ENCODE results near the gene SMIM8.

The SMIM8 gene

DNA sequence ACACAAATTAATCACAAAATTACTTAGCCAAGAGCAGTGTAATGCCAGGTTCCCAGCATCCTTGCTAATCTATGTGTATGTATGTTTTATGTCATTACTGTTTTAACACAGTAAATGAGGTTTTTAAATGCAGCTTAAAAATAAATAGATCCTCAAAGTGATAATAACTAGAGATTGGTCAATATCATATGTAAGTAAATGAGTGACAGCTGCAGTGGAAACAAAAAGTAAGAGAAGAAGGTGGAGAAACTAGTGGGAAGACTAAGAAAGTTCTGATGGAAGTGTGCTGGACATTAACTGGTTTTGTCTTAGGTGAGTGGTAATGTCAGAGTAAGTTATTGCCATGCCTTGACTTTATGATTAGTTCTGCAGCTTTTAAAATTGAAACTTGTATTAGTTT, 8.6 kb downstream of the SMIM8 start:
- Histone ChIP-seq H3K4me2 (no peak overlapping the region), H3K4me3 (IDR thresholded peaks at IDR 0.05; ENCODE audit: insufficient read depth, low read depth, low read length) (no peak overlapping the region), H4K20me1 (ENCODE audit: insufficient read depth) (no peaks in the 10 kb centered on the region), H3K79me2 (ENCODE audit: insufficient read depth, low read depth) (no peaks in the 10 kb centered on the region), H3K4me1 (ENCODE audit: low read depth, poor library complexity, severe bottlenecking) (no peaks in the 10 kb centered on the region), H3K9ac (no peak overlapping the region), H3K27me3 (ENCODE audit: insufficient read depth, low read depth) (no peaks in the 10 kb centered on the region), H3K36me3 (ENCODE audit: insufficient read depth) (no peaks in the 10 kb centered on the region), H3K27ac (no peak overlapping the region), H2AFZ (ENCODE audit: low read depth) (no peak overlapping the region)
- TF ChIP-seq, protein P1, sequence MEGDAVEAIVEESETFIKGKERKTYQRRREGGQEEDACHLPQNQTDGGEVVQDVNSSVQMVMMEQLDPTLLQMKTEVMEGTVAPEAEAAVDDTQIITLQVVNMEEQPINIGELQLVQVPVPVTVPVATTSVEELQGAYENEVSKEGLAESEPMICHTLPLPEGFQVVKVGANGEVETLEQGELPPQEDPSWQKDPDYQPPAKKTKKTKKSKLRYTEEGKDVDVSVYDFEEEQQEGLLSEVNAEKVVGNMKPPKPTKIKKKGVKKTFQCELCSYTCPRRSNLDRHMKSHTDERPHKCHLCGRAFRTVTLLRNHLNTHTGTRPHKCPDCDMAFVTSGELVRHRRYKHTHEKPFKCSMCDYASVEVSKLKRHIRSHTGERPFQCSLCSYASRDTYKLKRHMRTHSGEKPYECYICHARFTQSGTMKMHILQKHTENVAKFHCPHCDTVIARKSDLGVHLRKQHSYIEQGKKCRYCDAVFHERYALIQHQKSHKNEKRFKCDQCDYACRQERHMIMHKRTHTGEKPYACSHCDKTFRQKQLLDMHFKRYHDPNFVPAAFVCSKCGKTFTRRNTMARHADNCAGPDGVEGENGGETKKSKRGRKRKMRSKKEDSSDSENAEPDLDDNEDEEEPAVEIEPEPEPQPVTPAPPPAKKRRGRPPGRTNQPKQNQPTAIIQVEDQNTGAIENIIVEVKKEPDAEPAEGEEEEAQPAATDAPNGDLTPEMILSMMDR (conservative IDR thresholded peaks at IDR 0.05; ENCODE audit: low read depth, low read length) = no peak

DNA sequence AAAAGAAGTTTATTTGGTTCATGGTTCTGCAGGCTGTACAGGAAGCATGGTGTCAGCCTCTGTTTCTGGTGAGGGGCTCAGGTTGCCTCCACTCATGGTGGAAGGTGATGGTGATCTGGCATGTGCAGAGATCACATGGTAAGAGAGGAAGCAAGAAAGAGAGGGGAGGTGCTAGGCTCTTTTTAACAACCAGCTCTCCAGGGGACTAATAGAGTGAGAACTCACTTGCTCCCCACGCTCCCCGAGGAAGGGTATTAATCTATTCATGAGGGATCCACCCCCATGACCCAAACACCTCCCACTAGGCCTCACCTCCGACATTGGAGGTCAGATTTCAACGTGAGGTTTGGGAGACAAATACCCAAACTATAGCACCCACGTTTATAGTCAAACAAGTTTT, 10.6 kb downstream of the SMIM8 start:
- Histone ChIP-seq H3K4me3 (IDR thresholded peaks at IDR 0.05; ENCODE audit: insufficient read depth, low read depth, low read length) (no peak overlapping the region), H3K27me3 (ENCODE audit: insufficient read depth, low read depth) (no peaks in the 10 kb centered on the region), H3K36me3 (ENCODE audit: insufficient read depth) (no peaks in the 10 kb centered on the region), H4K20me1 (ENCODE audit: insufficient read depth) (no peaks in the 10 kb centered on the region), H3K4me1 (ENCODE audit: low read depth, poor library complexity, severe bottlenecking) (no peaks in the 10 kb centered on the region), H3K4me2 (no peak overlapping the region), H3K79me2 (ENCODE audit: insufficient read depth, low read depth) (no peaks in the 10 kb centered on the region), H3K27ac (no peak overlapping the region), H2AFZ (ENCODE audit: low read depth) (no peak overlapping the region), H3K9ac (no peak overlapping the region)
- TF ChIP-seq, protein P1 (conservative IDR thresholded peaks at IDR 0.05; ENCODE audit: low read depth, low read length) = no peak

DNA sequence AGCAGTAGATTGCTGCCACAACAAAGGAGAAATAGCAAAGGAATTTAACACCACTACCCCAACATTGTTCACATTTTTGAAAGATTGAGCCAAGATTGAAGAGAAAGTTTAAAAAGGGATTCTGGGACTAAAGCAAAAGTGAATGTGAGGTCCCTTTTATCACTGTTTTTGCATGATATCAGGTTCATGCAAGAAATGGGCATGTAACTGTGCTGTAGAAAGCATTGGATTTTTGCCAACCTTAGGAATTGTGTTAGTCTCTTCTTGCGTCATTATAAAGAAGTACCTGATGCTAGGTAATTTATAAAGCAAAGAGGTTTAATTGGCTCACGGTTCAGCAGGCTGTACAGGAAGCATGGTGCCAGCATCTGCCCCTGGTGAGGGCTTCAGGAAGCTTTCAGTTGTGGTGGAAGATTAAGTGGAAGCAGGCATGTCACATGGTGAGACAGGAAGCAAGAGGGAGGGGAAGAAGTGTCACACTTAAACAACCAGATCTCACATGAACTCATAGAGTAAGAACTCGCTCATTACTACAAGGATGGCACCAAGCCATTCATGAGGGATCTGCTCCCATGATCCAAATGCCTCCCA, 11.3 kb downstream of the SMIM8 start:
- Histone ChIP-seq H3K27ac (no peak overlapping the region), H3K36me3 (ENCODE audit: insufficient read depth) (no peaks in the 10 kb centered on the region), H3K79me2 (ENCODE audit: insufficient read depth, low read depth) (no peaks in the 10 kb centered on the region), H4K20me1 (ENCODE audit: insufficient read depth) (no peaks in the 10 kb centered on the region), H2AFZ (ENCODE audit: low read depth) (no peak overlapping the region), H3K27me3 (ENCODE audit: insufficient read depth, low read depth) (no peaks in the 10 kb centered on the region), H3K4me3 (IDR thresholded peaks at IDR 0.05; ENCODE audit: insufficient read depth, low read depth, low read length) (no peak overlapping the region), H3K4me2 (no peak overlapping the region), H3K9ac (no peak overlapping the region), H3K4me1 (ENCODE audit: low read depth, poor library complexity, severe bottlenecking) (no peaks in the 10 kb centered on the region)
- TF ChIP-seq, protein P1 (conservative IDR thresholded peaks at IDR 0.05; ENCODE audit: low read depth, low read length) = no peak

DNA sequence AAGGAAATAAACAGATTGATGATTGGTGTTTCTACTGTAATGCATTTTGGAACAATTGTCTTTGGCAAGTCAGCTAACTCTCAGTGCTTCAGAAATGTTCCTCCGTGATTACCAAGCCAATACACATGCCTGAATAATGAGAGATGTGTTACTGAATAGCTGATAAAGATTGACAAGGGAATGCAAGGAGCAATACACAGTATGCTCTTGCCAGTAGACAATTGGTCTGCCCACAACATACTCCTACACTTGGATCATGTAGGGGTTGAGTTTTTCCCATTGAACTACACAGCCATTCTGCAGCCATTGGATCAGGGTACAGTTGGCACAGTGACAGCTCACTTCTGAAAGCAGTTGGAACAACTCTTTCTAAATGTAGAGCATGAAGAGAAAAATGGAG, 12.3 kb downstream of the SMIM8 start:
- H3K79me2 ChIP-seq (ENCODE audit: insufficient read depth, low read depth) = no peaks in the 10 kb centered on the region
- TF ChIP-seq, protein P1 (conservative IDR thresholded peaks at IDR 0.05; ENCODE audit: low read depth, low read length) = no peak
- no peak overlapping the region for H3K4me2 ChIP-seq
- H2AFZ ChIP-seq (ENCODE audit: low read depth) = no peak overlapping the region
- H3K27ac ChIP-seq = no peak overlapping the region
- no peaks in the 10 kb centered on the region for H3K4me1 ChIP-seq (ENCODE audit: low read depth, poor library complexity, severe bottlenecking)
- H3K27me3 ChIP-seq (ENCODE audit: insufficient read depth, low read depth) = no peaks in the 10 kb centered on the region
- H3K36me3 ChIP-seq (ENCODE audit: insufficient read depth) = no peaks in the 10 kb centered on the region
- no peak overlapping the region for H3K9ac ChIP-seq
- H3K4me3 ChIP-seq (IDR thresholded peaks at IDR 0.05; ENCODE audit: insufficient read depth, low read depth, low read length) = no peak overlapping the region
- H4K20me1 ChIP-seq (ENCODE audit: insufficient read depth) = no peaks in the 10 kb centered on the region

Data from KMS-11 (cell line).